PFSK-1 (cell line): ENCODE measurements around the gene KCNA4.

Experiments used
- FOXP2 ChIP-seq: optimal IDR thresholded peaks from 2 replicates; pipeline ENCODE3; 2011; ENCODE audit warnings: borderline replicate concordance, control low read depth, inconsistent platforms; ENCODE audit not compliant: insufficient read depth; ENCODE audit errors: extremely low read length, extremely low read depth
- POLR2AphosphoS5 ChIP-seq: IDR thresholded peaks from 2 replicates; pipeline ENCODE4 v1.6.1; 2012; ENCODE audit warnings: low read depth, mild to moderate bottlenecking, control low read depth, low read length, moderate library complexity
- SIN3A ChIP-seq: IDR thresholded peaks from 2 replicates; pipeline ENCODE4 v1.6.1; 2012; ENCODE audit warnings: mild to moderate bottlenecking, low read length, moderate library complexity, borderline replicate concordance; ENCODE audit not compliant: insufficient read depth
- TAF1 ChIP-seq: IDR thresholded peaks from 2 replicates; pipeline ENCODE4 v1.6.1; 2012; ENCODE audit warnings: low read length, control low read depth, borderline replicate concordance; ENCODE audit not compliant: insufficient read depth
- TF ChIP-seq, protein P1 (sequence below), 2 experiments: IDR thresholded peaks; 2 replicates each; pipeline versions ENCODE4 v1.6.1 to v1.8.0; 2011 to 2012; ENCODE audit warnings: low read depth in 2 of 2, low read length in 2 of 2, control low read depth in 1 of 2, inconsistent platforms in 1 of 2, mild to moderate bottlenecking in 1 of 2, moderate library complexity in 1 of 2; ENCODE audit not compliant: insufficient read depth in 1 of 2

The KCNA4 gene

DNA sequence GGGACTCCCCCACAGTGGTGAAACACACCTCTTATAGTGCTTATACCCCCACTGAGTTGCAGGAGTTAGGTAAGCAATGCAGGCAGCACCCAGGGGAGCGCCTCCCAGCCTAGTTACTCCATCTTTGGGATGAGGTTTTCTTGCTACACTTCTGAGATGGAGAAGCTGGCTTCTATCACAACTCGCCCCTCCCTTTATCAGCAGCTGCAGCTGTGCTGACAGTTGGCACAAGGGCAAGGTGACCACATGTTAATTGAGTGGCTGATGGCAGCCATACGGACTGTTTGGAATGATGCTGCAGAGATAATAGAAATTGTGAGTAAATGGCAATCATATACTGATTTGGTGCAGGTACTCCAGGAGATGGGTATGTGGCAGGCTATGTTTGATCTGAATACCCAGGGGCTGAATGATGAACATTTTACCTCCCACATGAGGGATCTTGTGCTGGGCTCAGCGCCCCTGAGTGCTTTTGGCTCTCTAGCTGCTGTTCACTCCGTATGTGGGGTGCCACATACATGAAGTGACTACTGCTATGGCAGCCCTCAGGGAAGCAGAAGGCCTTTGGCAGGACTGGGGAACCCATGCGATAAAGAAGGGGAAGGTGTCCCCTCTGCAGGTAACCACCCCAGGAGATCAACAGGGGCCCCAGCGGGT, 29.2 kb upstream of the KCNA4 start:
- TF ChIP-seq SIN3A (no peak), FOXP2 (no peak), TAF1 (no peak)

DNA sequence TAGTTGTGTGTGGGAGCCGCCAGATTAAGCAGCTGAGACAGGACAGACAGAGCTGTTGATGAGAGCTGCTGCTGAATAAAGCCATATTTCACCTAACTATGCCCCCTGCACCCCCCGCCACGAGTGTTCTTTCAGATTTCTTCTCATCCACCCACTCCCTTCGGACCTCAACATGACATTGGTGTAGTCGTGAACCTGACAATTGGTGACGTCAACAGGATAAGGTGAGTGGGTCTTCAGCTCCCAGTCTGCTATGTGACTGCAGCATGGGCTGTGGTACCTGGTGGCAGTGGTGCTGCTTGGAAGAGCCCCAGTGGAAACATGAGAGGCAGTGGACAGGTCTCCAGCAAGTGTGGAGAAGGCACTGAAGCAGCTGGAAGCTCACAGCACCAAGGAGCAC, 28.3 kb upstream of the KCNA4 start:
- TF ChIP-seq TAF1, result no peak
- TF ChIP-seq, protein P1, sequence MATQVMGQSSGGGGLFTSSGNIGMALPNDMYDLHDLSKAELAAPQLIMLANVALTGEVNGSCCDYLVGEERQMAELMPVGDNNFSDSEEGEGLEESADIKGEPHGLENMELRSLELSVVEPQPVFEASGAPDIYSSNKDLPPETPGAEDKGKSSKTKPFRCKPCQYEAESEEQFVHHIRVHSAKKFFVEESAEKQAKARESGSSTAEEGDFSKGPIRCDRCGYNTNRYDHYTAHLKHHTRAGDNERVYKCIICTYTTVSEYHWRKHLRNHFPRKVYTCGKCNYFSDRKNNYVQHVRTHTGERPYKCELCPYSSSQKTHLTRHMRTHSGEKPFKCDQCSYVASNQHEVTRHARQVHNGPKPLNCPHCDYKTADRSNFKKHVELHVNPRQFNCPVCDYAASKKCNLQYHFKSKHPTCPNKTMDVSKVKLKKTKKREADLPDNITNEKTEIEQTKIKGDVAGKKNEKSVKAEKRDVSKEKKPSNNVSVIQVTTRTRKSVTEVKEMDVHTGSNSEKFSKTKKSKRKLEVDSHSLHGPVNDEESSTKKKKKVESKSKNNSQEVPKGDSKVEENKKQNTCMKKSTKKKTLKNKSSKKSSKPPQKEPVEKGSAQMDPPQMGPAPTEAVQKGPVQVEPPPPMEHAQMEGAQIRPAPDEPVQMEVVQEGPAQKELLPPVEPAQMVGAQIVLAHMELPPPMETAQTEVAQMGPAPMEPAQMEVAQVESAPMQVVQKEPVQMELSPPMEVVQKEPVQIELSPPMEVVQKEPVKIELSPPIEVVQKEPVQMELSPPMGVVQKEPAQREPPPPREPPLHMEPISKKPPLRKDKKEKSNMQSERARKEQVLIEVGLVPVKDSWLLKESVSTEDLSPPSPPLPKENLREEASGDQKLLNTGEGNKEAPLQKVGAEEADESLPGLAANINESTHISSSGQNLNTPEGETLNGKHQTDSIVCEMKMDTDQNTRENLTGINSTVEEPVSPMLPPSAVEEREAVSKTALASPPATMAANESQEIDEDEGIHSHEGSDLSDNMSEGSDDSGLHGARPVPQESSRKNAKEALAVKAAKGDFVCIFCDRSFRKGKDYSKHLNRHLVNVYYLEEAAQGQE (IDR thresholded peaks at IDR 0.05; ENCODE audit: insufficient read depth in 1 of 2, low read depth in 2 of 2, low read length in 2 of 2), result no peak
- no peak for TF ChIP-seq SIN3A
- no peak for TF ChIP-seq POLR2AphosphoS5
- TF ChIP-seq FOXP2, result no peak

DNA sequence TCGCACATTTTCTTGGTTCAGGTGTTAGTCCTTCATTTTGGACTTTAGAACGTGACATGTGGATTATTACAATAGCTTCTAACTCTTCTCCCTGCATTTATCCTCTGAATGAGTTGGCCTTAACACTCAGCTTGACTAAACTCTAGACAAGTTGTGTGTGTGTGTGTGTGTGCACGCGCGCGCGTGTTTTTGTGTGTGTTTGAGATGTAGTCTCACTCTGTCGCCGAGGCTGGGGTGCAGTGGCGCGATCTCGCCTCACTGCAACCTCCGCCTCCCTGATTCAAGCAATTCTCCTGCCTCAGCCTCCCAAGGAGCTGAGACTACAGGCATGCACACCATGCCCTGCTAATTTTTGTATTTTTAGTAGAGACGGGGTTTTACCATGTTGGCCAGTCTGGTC, 24.3 kb upstream of the KCNA4 start:
- TF ChIP-seq FOXP2 (no peak), SIN3A (no peak), TAF1 (no peak), POLR2AphosphoS5 (no peak)
- TF ChIP-seq, protein P1 (IDR thresholded peaks at IDR 0.05; ENCODE audit: insufficient read depth in 1 of 2, low read depth in 2 of 2, low read length in 2 of 2), result no peak

DNA sequence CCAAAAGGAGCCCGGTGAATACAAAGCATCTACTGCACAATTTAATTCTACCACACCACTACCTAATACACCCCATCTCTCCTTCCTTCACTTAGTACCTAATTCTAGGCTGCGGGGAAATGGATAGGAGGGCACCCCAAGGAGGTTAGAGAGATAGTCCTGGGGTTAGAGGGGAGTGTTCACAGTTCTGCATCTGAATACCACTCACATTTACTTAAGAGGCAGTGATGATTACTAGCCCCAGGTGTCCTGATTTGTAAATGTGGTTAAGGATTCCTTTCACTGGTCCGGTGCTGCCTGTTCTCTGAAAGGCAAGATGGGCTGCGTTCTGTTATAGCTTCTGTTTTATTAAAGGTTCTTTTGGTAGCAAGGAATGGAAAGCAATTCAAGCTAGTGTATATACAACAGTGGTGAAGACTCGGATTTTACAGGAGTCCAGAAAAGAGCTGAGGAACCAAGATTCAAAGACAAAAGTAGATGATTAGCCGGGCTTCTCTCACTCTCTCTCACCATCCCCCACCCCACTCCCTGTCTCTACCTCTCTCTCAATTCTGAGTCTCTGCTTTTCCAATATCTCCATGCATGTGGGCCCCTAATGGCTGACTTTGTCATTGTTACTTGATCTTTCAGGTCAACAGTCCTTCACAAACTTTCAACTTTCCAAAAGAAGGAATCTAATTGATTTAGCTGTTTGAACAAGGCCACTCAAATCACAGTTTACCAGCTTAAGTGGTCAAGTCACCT, 8.7 kb upstream of the KCNA4 start:
- TF ChIP-seq, protein P1 (IDR thresholded peaks at IDR 0.05; ENCODE audit: insufficient read depth in 1 of 2, low read depth in 2 of 2, low read length in 2 of 2), result no peak
- TF ChIP-seq TAF1, result no peak
- TF ChIP-seq POLR2AphosphoS5, result no peak
- no peak for TF ChIP-seq FOXP2
- no peak for TF ChIP-seq SIN3A

GRCh38 chr11:30023074-30023473, 6.2 kb upstream of the KCNA4 start:
- TF ChIP-seq FOXP2 (no peak), TAF1 (no peak), SIN3A (no peak), POLR2AphosphoS5 (no peak)
- TF ChIP-seq, protein P1 (IDR thresholded peaks at IDR 0.05; ENCODE audit: insufficient read depth in 1 of 2, low read depth in 2 of 2, low read length in 2 of 2), result no peak
